IMR-90 (cell line): ENCODE measurements around the gene CD79A. TPM values are rescaled to one million over a fixed set of nuclear protein-coding genes. Genes with fewer than 3 reads are reported as not detected.
A peak's percentile ranks its signal among the peaks of the same experiment; 100 is the strongest.

Source experiments
- ATAC-seq: fragments of 200-7000 bp; cut with Tn5 transposase; 2 replicates; pipeline ENCODE4 v1.9.1; 2020; ENCODE audit warnings: low read depth, mild to moderate bottlenecking, moderate library complexity
- BruUV-seq: library from RNA; stranded (reverse); fragments of 400-500 nt; replicated peaks from 2 replicates; lab custom pipeline; 2021; lab: Mats Ljungman, UMichigan
- CTCF ChIA-PET: fragments of 300-600 bp; formaldehyde crosslinking; extraction: SDS; loops from one replicate; lab custom pipeline; 2021; ENCODE audit warnings: antibody characterized with exemption; lab: Yijun Ruan, JAX
- POLR2A ChIA-PET: fragments of 300-600 bp; sonication (Branson Sonifier 250); formaldehyde crosslinking; loops from one replicate; lab custom pipeline; 2022; ENCODE audit warnings: antibody characterized with exemption; ENCODE audit not compliant: unreplicated experiment; lab: Charles Lee
- DNase-seq: peaks from one replicate; pipeline ENCODE4 v3.0.0; 2013
- H2AFZ ChIP-seq: replicated peaks from 2 replicates; pipeline ENCODE3; 2013; ENCODE audit warnings: low read length, mild to moderate bottlenecking; ENCODE audit not compliant: poor library complexity
- H2AK5ac ChIP-seq: 2 replicates; pipeline ENCODE4 v1.6.1; 2013; ENCODE audit warnings: low read depth, low read length, inconsistent platforms
- H2AK9ac ChIP-seq: replicated peaks from 2 replicates; pipeline ENCODE3; 2013; ENCODE audit warnings: mild to moderate bottlenecking, low read depth, low read length, moderate library complexity; ENCODE audit not compliant: poor library complexity
- H2BK120ac ChIP-seq: 2 replicates; pipeline ENCODE4 v1.6.1; 2013; ENCODE audit warnings: low read depth, low read length, inconsistent platforms
- H2BK15ac ChIP-seq: 3 replicates; pipeline ENCODE4 v1.6.1; 2013; ENCODE audit warnings: low read depth, low read length, inconsistent platforms
- H2BK20ac ChIP-seq: 2 replicates; pipeline ENCODE4 v1.6.1; 2013; ENCODE audit warnings: low read depth, mild to moderate bottlenecking, inconsistent platforms, low read length, moderate library complexity
- H2BK5ac ChIP-seq: 2 replicates; pipeline ENCODE4 v1.6.1; 2013; ENCODE audit warnings: mild to moderate bottlenecking, low read depth, low read length, inconsistent platforms; ENCODE audit not compliant: poor library complexity, severe bottlenecking
- H3K14ac ChIP-seq: replicated peaks from 2 replicates; pipeline ENCODE4 v1.6.1; 2013; ENCODE audit warnings: low read depth, low read length, inconsistent platforms
- H3K18ac ChIP-seq: 2 replicates; pipeline ENCODE4 v1.6.1; 2013; ENCODE audit warnings: low read depth, low read length, control low read depth
- H3K23ac ChIP-seq: 2 replicates; pipeline ENCODE4 v1.6.1; 2013; ENCODE audit warnings: low read depth, low read length, inconsistent platforms
- H3K27ac ChIP-seq: 2 replicates; pipeline ENCODE4 v1.5.1; 2013; ENCODE audit warnings: mild to moderate bottlenecking, control low read depth, low read length; ENCODE audit not compliant: insufficient read depth
- H3K27me3 ChIP-seq: 2 replicates; pipeline ENCODE4 v1.6.1; 2013; ENCODE audit warnings: low read length; ENCODE audit not compliant: control insufficient read depth, insufficient read depth
- H3K36me3 ChIP-seq: 2 replicates; pipeline ENCODE4 v1.6.1; 2013; ENCODE audit warnings: low read length, mixed read lengths; ENCODE audit not compliant: control insufficient read depth, insufficient read depth
- H3K4ac ChIP-seq: 2 replicates; pipeline ENCODE4 v1.6.1; 2013; ENCODE audit warnings: low read depth, low read length, inconsistent platforms
- H3K4me1 ChIP-seq: 2 replicates; pipeline ENCODE4 v1.6.1; 2013; ENCODE audit warnings: low read length, mixed read lengths; ENCODE audit not compliant: control insufficient read depth, insufficient read depth
- H3K4me2 ChIP-seq: 2 replicates; pipeline ENCODE4 v1.6.1; 2013; ENCODE audit warnings: low read depth, mild to moderate bottlenecking, control low read depth, low read length, moderate library complexity
- H3K4me3 ChIP-seq: 2 replicates; pipeline ENCODE4 v1.5.1; 2013; ENCODE audit warnings: low read depth, mild to moderate bottlenecking, control low read depth, low read length, moderate library complexity; ENCODE audit not compliant: insufficient read depth
- H3K56ac ChIP-seq: 2 replicates; pipeline ENCODE4 v1.6.1; 2013; ENCODE audit warnings: low read length, inconsistent platforms; ENCODE audit not compliant: insufficient read depth; ENCODE audit errors: extremely low read depth
- H3K79me1 ChIP-seq, 2 experiments: 2 replicates each; pipeline ENCODE4 v1.6.1; 2013; ENCODE audit warnings: low read length in 2 of 2, inconsistent platforms in 1 of 2, low read depth in 1 of 2
- H3K9ac ChIP-seq: 2 replicates; pipeline ENCODE4 v1.6.1; 2013; ENCODE audit warnings: low read depth, low read length, control low read depth
- H3K9me1 ChIP-seq: 2 replicates; pipeline ENCODE4 v1.6.1; 2013; ENCODE audit warnings: low read length, inconsistent platforms; ENCODE audit not compliant: insufficient read depth
- H3K9me3 ChIP-seq: 2 replicates; pipeline ENCODE4 v1.6.1; 2013; ENCODE audit warnings: low read length; ENCODE audit not compliant: control insufficient read depth, insufficient read depth
- H4K20me1 ChIP-seq: 2 replicates; pipeline ENCODE4 v1.6.1; 2013; ENCODE audit warnings: low read length, inconsistent platforms; ENCODE audit not compliant: insufficient read depth
- H4K5ac ChIP-seq: 2 replicates; pipeline ENCODE4 v1.6.1; 2013; ENCODE audit warnings: mild to moderate bottlenecking, low read depth, low read length, control low read depth
- H4K8ac ChIP-seq, 2 experiments: 2 replicates each; pipeline ENCODE4 v1.6.1; 2013; ENCODE audit warnings: low read depth in 2 of 2, low read length in 2 of 2, control low read depth in 1 of 2, inconsistent platforms in 1 of 2
- H4K91ac ChIP-seq: 2 replicates; pipeline ENCODE4 v1.6.1; 2013; ENCODE audit warnings: low read depth, low read length, inconsistent platforms; ENCODE audit not compliant: insufficient read depth
- BHLHE40 ChIP-seq: fragments of 150-350 bp; IDR thresholded peaks from 2 replicates; pipeline ENCODE4 v1.6.1; 2016; ENCODE audit warnings: mild to moderate bottlenecking, low read depth, low read length
- CEBPB ChIP-seq: IDR thresholded peaks from 2 replicates; pipeline ENCODE4 v1.6.1; 2012; ENCODE audit warnings: low read depth, low read length, improper control_type of control experiment
- CHD1 ChIP-seq: IDR thresholded peaks from 2 replicates; pipeline ENCODE4 v1.6.1; 2012; ENCODE audit warnings: low read depth, low read length, improper control_type of control experiment
- CTCF ChIP-seq: conservative IDR thresholded peaks from 2 replicates; pipeline ENCODE4 v1.5.1; 2012; ENCODE audit warnings: mild to moderate bottlenecking, low read depth, low read length, improper control_type of control experiment
- ELK1 ChIP-seq: fragments of 150-350 bp; IDR thresholded peaks from 2 replicates; pipeline ENCODE4 v1.6.1; 2016; ENCODE audit warnings: low read depth, mild to moderate bottlenecking, low read length, moderate library complexity, borderline replicate concordance
- FOS ChIP-seq: fragments of 150-350 bp; IDR thresholded peaks from 2 replicates; pipeline ENCODE4 v1.6.1; 2016; ENCODE audit warnings: low read depth, low read length
- MAFK ChIP-seq: IDR thresholded peaks from 2 replicates; pipeline ENCODE4 v1.6.1; 2012; ENCODE audit warnings: low read depth, low read length, improper control_type of control experiment
- MAZ ChIP-seq: IDR thresholded peaks from 2 replicates; pipeline ENCODE4 v1.6.1; 2012; ENCODE audit warnings: low read depth, mild to moderate bottlenecking, low read length, improper control_type of control experiment, moderate library complexity, borderline replicate concordance
- MXI1 ChIP-seq: IDR thresholded peaks from 2 replicates; pipeline ENCODE4 v1.6.1; 2012; ENCODE audit warnings: low read depth, mild to moderate bottlenecking, low read length, moderate library complexity, borderline replicate concordance
- NFE2L2 ChIP-seq: fragments of 150-350 bp; IDR thresholded peaks from 2 replicates; pipeline ENCODE4 v1.6.1; 2016; ENCODE audit warnings: low read depth, mild to moderate bottlenecking, low read length
- POLR2A ChIP-seq: IDR thresholded peaks from 2 replicates; pipeline ENCODE4 v1.6.1; 2012; ENCODE audit warnings: mild to moderate bottlenecking, low read depth, low read length
- RAD21 ChIP-seq: IDR thresholded peaks from 2 replicates; pipeline ENCODE4 v1.6.1; 2012; ENCODE audit warnings: low read length, improper control_type of control experiment
- RCOR1 ChIP-seq: IDR thresholded peaks from 2 replicates; pipeline ENCODE4 v1.6.1; 2012; ENCODE audit warnings: mild to moderate bottlenecking, low read length, improper control_type of control experiment; ENCODE audit not compliant: insufficient replicate concordance
- RFX5 ChIP-seq: IDR thresholded peaks from 2 replicates; pipeline ENCODE4 v1.8.0; 2012; ENCODE audit warnings: low read depth, mild to moderate bottlenecking, low read length, moderate library complexity
- SMC3 ChIP-seq: fragments of 150-350 bp; IDR thresholded peaks from 2 replicates; pipeline ENCODE4 v1.6.1; 2016; ENCODE audit warnings: low read depth, mild to moderate bottlenecking, antibody characterized with exemption, low read length, moderate library complexity
- USF2 ChIP-seq: fragments of 150-350 bp; IDR thresholded peaks from 2 replicates; pipeline ENCODE4 v1.6.1; 2017; ENCODE audit warnings: mild to moderate bottlenecking, antibody characterized with exemption, low read length, low read depth
- WGBS, 2 experiments: methylation state at CpG; one replicate each; pipeline versions ENCODE4 v1.1.5 to v1.1.7; 2013; ENCODE audit warnings: missing lambda C conversion rate in 2 of 2; ENCODE audit not compliant: insufficient read length in 1 of 2; ENCODE audit errors: extremely low coverage in 2 of 2; 5-methylcytosine and 5-hydroxymethylcytosine counted together
- dilution Hi-C: fragments of 300-500 bp; cut with HindIII; formaldehyde crosslinking; loops from one replicate; pipeline ENCODE4 v1.14.3; 2018; ENCODE audit warnings: low sequenced_read_pairs; ENCODE audit not compliant: unreplicated experiment
- in situ Hi-C: fragments of 300-500 bp; cut with MboI; formaldehyde crosslinking; loops from 3 replicates; pipeline ENCODE4 v1.14.3; 2019; ENCODE audit warnings: low sequenced_read_pairs, inconsistent platforms, mixed read lengths
- intact Hi-C: fragments of 100-400 bp; cut with micrococcal nuclease; formaldehyde crosslinking; loops from 2 replicates; pipeline ENCODE4 v1.10.0; 2022
- polyA plus RNA-seq, 3 experiments: library from polyadenylated mRNA; depleted of rRNA; stranded (reverse); fragments of >200 nt; gene quantifications; 2 replicates each; pipeline ENCODE4 v1.2.3, GENCODE V29; 2012; ENCODE audit warnings: low replicate concordance in 1 of 3
- total RNA-seq: library from RNA; depleted of rRNA; stranded (reverse); fragments of >200 nt; gene quantifications from 2 replicates; pipeline ENCODE4 v1.2.3, GENCODE V29; 2012

The CD79A gene
- total and polyA plus RNA-seq, 2 of the 4 experiments (the other 2 are of a cell fraction) = 0.19 TPM; not detected in 1

- peaks cover 42% of the 10 kb centered on the region for H3K27me3 ChIP-seq
- no peak overlapping the region for H3K27ac ChIP-seq
- no peak overlapping the region for H3K9ac ChIP-seq
- in situ Hi-C loops (no loop called here), dilution Hi-C loops (no loop called here), intact Hi-C loops (no loop called here)
- H3K56ac ChIP-seq = no peak overlapping the region
- no peak overlapping the region for H4K8ac ChIP-seq
- no TSS peak for BruUV-seq
- H2BK120ac ChIP-seq = no peak overlapping the region
- ChIA-PET CTCF (no interaction called here), POLR2A (no interaction called here)
- no peak overlapping the region for H3K4me3 ChIP-seq
- DNase-seq (no peak), ATAC-seq (no peak)
- H3K23ac ChIP-seq = no peak overlapping the region
- no peak overlapping the region for H2AFZ ChIP-seq
- H4K5ac ChIP-seq = no peak overlapping the region
- H2AK9ac ChIP-seq = peak overlapping the region; percentile 26
- no peaks in the 10 kb centered on the region for H3K9me3 ChIP-seq
- H3K18ac ChIP-seq = no peak overlapping the region
- H3K14ac ChIP-seq = no peak overlapping the region
- H2AK5ac ChIP-seq = no peak overlapping the region
- no peak overlapping the region for H2BK15ac ChIP-seq
- peaks cover 30% of the 10 kb centered on the region for H4K20me1 ChIP-seq
- no peaks in the 10 kb centered on the region; the same call in 1 of the 2 replicates for H3K9me1 ChIP-seq
- TF ChIP-seq RAD21 = no peak
- TF ChIP-seq RFX5 = no peak
- TF ChIP-seq MXI1 = no peak
- no peak for TF ChIP-seq POLR2A
- no peak for TF ChIP-seq ELK1
- no peak for TF ChIP-seq CTCF
- no peak for TF ChIP-seq USF2
- no peak for TF ChIP-seq MAZ
- no peak for TF ChIP-seq NFE2L2
- no peak for TF ChIP-seq BHLHE40
- TF ChIP-seq RCOR1 = no peak
- no peak for TF ChIP-seq CHD1
- no peak for TF ChIP-seq MAFK
- TF ChIP-seq CEBPB = no peak
- no peak for TF ChIP-seq FOS
- TF ChIP-seq SMC3 = no peak
- peaks cover 16% of the 10 kb centered on the region for H3K36me3 ChIP-seq
- H4K91ac ChIP-seq = no peak overlapping the region
- H2BK20ac ChIP-seq = no peak overlapping the region
- H3K4me2 ChIP-seq = no peak overlapping the region
- WGBS, 2 experiments = 78% methylated on average over 4 of the region's 12 CpGs; no CpG with 5 or more reads in 1 of the 2 experiments
- 0 out of 2 replicates have a peak, but pooled peaks cover 2% of the 10 kb centered on the region for H3K4me1 ChIP-seq
- no peaks in the 10 kb centered on the region for H3K79me1 ChIP-seq
- H3K4ac ChIP-seq = no peak overlapping the region
- H2BK5ac ChIP-seq = no peak overlapping the region
These were observed 33.3 kb downstream of the CD79A start for GRCh38 chr19:41910240-41910991.
